Neural cell (in vitro differentiated cells): ENCODE results near the gene SPOCK1. TPM values are rescaled to one million over a fixed set of nuclear protein-coding genes. Genes with fewer than 3 reads are reported as not detected.

ENCODE experiments used
- H2AFZ ChIP-seq: fragments of 200-600, 300-800 bp; sonication (generic), shearing (Covaris generic); 2 replicates; pipeline ENCODE4 v1.6.0; 2014; ENCODE audit warnings: low read depth, mild to moderate bottlenecking, antibody characterized with exemption, low read length, moderate library complexity
- H3F3A ChIP-seq: fragments of 200-600 bp; shearing (Covaris generic); 2 replicates; pipeline ENCODE4 v1.6.1; 2016; ENCODE audit warnings: mild to moderate bottlenecking, moderate library complexity, mixed read lengths, antibody characterized with exemption, low read length; ENCODE audit not compliant: insufficient read depth, poor library complexity, severe bottlenecking
- H3K27ac ChIP-seq: fragments of 200-600, 300-800 bp; sonication (generic), shearing (Covaris generic); 2 replicates; pipeline ENCODE4 v1.5.1; 2014; ENCODE audit warnings: mild to moderate bottlenecking, low read length, moderate library complexity
- H3K27me3 ChIP-seq: fragments of 300-800, 200-600 bp; sonication (generic), shearing (Covaris generic); 2 replicates; pipeline ENCODE4 v1.6.0; 2014; ENCODE audit warnings: mild to moderate bottlenecking, low read depth, low read length, moderate library complexity; ENCODE audit not compliant: insufficient read depth
- H3K36me3 ChIP-seq: fragments of 300-800, 200-600 bp; sonication (generic), shearing (Covaris generic); 2 replicates; pipeline ENCODE4 v1.5.1; 2014; ENCODE audit warnings: mild to moderate bottlenecking, antibody characterized with exemption, low read length, moderate library complexity; ENCODE audit not compliant: insufficient read depth
- H3K4me2 ChIP-seq: fragments of 300-800, 200-600 bp; sonication (generic), shearing (Covaris generic); 2 replicates; pipeline ENCODE4 v1.6.0; 2014; ENCODE audit warnings: mild to moderate bottlenecking, low read length
- H3K4me3 ChIP-seq: fragments of 300-800, 200-600 bp; sonication (generic), shearing (Covaris generic); 2 replicates; pipeline ENCODE4 v1.5.1; 2014; ENCODE audit warnings: mild to moderate bottlenecking, low read length, moderate library complexity
- H3K79me2 ChIP-seq: fragments of 200-600 bp; shearing (Covaris generic); replicated peaks from 2 replicates; pipeline ENCODE4 v1.6.0; 2014; ENCODE audit warnings: mild to moderate bottlenecking, low read length, moderate library complexity; ENCODE audit not compliant: insufficient read depth
- H3K9ac ChIP-seq: fragments of 300-800, 200-600 bp; sonication (generic), shearing (Covaris generic); 2 replicates; pipeline ENCODE4 v1.6.1; 2016; ENCODE audit warnings: mild to moderate bottlenecking, low read length, mixed read lengths
- H3K9me2 ChIP-seq: fragments of 200-600 bp; shearing (Covaris generic); 2 replicates; pipeline ENCODE4 v1.6.1; 2016; ENCODE audit warnings: mild to moderate bottlenecking, low read length, mixed read lengths; ENCODE audit not compliant: insufficient read depth
- H3K9me3 ChIP-seq: fragments of 200-600, 300-800 bp; sonication (generic), shearing (Covaris generic); 2 replicates; pipeline ENCODE4 v1.6.1; 2016; ENCODE audit warnings: mild to moderate bottlenecking, mixed run types, low read length, moderate library complexity, mixed read lengths
- H4K20me1 ChIP-seq: fragments of 200-600 bp; shearing (Covaris generic); 2 replicates; pipeline ENCODE4 v1.6.1; 2016; ENCODE audit warnings: mild to moderate bottlenecking, mixed run types; ENCODE audit not compliant: insufficient read depth
- EP300 ChIP-seq: fragments of 450-650 bp; conservative IDR thresholded peaks from 2 replicates; pipeline ENCODE4 v1.6.1; 2014; ENCODE audit warnings: antibody characterized with exemption, mild to moderate bottlenecking, moderate library complexity; ENCODE audit not compliant: poor library complexity, severe bottlenecking
- EZH2 ChIP-seq: fragments of 200-600, 300-800 bp; shearing (Covaris generic), sonication (generic); IDR thresholded peaks from 2 replicates; pipeline ENCODE4 v1.6.1; 2014; ENCODE audit warnings: antibody characterized with exemption, low read length, borderline replicate concordance, mild to moderate bottlenecking; ENCODE audit not compliant: insufficient read depth, poor library complexity, severe bottlenecking
- MXI1 ChIP-seq: fragments of 450-650 bp; conservative IDR thresholded peaks from 2 replicates; pipeline ENCODE4 v1.6.1; 2014; ENCODE audit warnings: antibody characterized with exemption, mild to moderate bottlenecking; ENCODE audit not compliant: poor library complexity, severe bottlenecking
- POLR2AphosphoS5 ChIP-seq: IDR thresholded peaks from 2 replicates; pipeline ENCODE4 v1.6.1; 2012
- RAD21 ChIP-seq: fragments of 450-650 bp; conservative IDR thresholded peaks from 2 replicates; pipeline ENCODE4 v1.6.1; 2014; ENCODE audit warnings: antibody characterized with exemption, mild to moderate bottlenecking, moderate library complexity
- SMC3 ChIP-seq: fragments of 450-650 bp; conservative IDR thresholded peaks from 2 replicates; pipeline ENCODE4 v1.6.1; 2014; ENCODE audit warnings: antibody characterized with exemption, mild to moderate bottlenecking, moderate library complexity; ENCODE audit not compliant: poor library complexity
- TAF1 ChIP-seq: IDR thresholded peaks from 2 replicates; pipeline ENCODE4 v1.6.1; 2012; ENCODE audit warnings: low read depth
- polyA plus RNA-seq: library from polyadenylated mRNA; depleted of rRNA; stranded (reverse); fragments of >200 nt; gene quantifications from 2 replicates; pipeline ENCODE4 v1.2.3, GENCODE V29; 2014
- TF ChIP-seq, protein P1 (sequence below): IDR thresholded peaks from 2 replicates; pipeline ENCODE4 v1.6.1; 2012; ENCODE audit warnings: borderline replicate concordance
- TF ChIP-seq, protein P2 (sequence below): fragments of 450-650 bp; IDR thresholded peaks from 2 replicates; pipeline ENCODE4 v1.5.1; 2014; ENCODE audit warnings: antibody characterized with exemption, mild to moderate bottlenecking, moderate library complexity; ENCODE audit not compliant: poor library complexity, severe bottlenecking

Gene SPOCK1
- polyA plus RNA-seq, 1 donor from 2014 or later = 33.6 TPM

DNA sequence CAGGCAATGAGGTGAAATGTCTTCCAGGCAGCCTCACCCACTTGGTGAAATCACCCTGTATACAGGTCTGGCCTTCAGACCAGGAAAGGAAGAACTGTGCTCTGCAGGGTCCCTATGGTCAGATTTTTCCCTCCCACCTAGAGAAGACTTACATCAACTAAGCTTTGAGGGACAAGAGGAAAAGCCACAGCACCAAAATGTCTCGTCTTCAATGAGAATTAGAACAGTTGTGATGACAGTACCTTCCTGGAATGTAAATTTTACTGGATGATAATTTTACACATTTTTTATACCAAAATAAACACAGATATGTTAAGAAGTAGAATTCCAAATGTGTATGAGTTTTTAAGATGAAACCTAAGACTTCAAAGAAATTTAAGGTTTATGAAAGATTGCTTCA lies 283.9 kb downstream of the SPOCK1 start:
- H3K4me3 ChIP-seq = no peak overlapping the region
- no peaks in the 10 kb centered on the region for H3F3A ChIP-seq
- H3K27ac ChIP-seq = no peak overlapping the region
- no peaks in the 10 kb centered on the region for H3K9me3 ChIP-seq
- no peaks in the 10 kb centered on the region for H3K79me2 ChIP-seq
- no peaks in the 10 kb centered on the region for H3K9me2 ChIP-seq
- no peak overlapping the region for H3K9ac ChIP-seq
- H4K20me1 ChIP-seq = no peaks in the 10 kb centered on the region
- no peaks in the 10 kb centered on the region for H3K27me3 ChIP-seq
- H3K4me2 ChIP-seq = no peak overlapping the region
- no peak overlapping the region for H2AFZ ChIP-seq
- H3K36me3 ChIP-seq = no peaks in the 10 kb centered on the region
- TF ChIP-seq, protein P1, sequence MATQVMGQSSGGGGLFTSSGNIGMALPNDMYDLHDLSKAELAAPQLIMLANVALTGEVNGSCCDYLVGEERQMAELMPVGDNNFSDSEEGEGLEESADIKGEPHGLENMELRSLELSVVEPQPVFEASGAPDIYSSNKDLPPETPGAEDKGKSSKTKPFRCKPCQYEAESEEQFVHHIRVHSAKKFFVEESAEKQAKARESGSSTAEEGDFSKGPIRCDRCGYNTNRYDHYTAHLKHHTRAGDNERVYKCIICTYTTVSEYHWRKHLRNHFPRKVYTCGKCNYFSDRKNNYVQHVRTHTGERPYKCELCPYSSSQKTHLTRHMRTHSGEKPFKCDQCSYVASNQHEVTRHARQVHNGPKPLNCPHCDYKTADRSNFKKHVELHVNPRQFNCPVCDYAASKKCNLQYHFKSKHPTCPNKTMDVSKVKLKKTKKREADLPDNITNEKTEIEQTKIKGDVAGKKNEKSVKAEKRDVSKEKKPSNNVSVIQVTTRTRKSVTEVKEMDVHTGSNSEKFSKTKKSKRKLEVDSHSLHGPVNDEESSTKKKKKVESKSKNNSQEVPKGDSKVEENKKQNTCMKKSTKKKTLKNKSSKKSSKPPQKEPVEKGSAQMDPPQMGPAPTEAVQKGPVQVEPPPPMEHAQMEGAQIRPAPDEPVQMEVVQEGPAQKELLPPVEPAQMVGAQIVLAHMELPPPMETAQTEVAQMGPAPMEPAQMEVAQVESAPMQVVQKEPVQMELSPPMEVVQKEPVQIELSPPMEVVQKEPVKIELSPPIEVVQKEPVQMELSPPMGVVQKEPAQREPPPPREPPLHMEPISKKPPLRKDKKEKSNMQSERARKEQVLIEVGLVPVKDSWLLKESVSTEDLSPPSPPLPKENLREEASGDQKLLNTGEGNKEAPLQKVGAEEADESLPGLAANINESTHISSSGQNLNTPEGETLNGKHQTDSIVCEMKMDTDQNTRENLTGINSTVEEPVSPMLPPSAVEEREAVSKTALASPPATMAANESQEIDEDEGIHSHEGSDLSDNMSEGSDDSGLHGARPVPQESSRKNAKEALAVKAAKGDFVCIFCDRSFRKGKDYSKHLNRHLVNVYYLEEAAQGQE = no peak
- TF ChIP-seq EZH2 = no peak
- no peak for TF ChIP-seq TAF1
- TF ChIP-seq MXI1 = no peak
- no peak for TF ChIP-seq RAD21
- TF ChIP-seq, protein P2, sequence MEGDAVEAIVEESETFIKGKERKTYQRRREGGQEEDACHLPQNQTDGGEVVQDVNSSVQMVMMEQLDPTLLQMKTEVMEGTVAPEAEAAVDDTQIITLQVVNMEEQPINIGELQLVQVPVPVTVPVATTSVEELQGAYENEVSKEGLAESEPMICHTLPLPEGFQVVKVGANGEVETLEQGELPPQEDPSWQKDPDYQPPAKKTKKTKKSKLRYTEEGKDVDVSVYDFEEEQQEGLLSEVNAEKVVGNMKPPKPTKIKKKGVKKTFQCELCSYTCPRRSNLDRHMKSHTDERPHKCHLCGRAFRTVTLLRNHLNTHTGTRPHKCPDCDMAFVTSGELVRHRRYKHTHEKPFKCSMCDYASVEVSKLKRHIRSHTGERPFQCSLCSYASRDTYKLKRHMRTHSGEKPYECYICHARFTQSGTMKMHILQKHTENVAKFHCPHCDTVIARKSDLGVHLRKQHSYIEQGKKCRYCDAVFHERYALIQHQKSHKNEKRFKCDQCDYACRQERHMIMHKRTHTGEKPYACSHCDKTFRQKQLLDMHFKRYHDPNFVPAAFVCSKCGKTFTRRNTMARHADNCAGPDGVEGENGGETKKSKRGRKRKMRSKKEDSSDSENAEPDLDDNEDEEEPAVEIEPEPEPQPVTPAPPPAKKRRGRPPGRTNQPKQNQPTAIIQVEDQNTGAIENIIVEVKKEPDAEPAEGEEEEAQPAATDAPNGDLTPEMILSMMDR = no peak
- TF ChIP-seq POLR2AphosphoS5 = no peak
- no peak for TF ChIP-seq SMC3
- TF ChIP-seq EP300 = no peak

DNA sequence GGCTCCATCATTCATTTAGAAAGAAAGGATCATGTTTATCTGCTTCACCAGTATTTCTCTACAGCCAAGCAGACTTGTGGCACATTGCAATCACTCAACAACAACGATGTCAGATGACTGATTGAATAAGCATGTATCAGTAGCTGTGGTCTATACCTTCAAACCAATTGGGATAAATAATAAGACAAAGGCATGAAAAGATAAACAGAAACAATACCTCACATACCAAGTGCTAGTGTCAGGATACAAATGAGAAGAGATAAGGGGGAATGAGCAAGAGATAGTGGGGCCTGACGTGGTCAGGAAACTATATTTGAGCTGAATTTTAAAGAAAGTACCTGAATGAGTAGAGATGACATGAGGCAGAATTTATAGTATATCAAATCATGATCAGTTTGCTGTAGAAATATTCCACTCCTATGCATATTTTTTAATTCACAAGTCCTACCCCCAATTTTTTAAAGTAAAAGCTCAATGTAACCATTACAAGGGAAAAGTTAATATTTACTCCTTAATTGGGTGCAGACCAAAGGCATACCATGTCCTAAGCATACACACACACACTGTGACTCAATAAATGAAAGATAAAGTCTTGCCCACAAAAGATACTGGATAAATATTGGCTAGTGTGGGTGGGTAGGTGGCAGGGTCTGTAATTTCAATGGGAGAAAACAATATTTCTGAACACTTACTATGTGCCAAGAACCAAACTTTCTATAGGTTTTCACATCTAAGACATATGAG lies 284.5 kb downstream of the SPOCK1 start:
- Histone ChIP-seq H3K79me2 (no peaks in the 10 kb centered on the region), H3K27me3 (no peaks in the 10 kb centered on the region), H3K4me3 (no peak overlapping the region), H3K9me2 (no peaks in the 10 kb centered on the region), H3K27ac (no peak overlapping the region), H3K9me3 (no peaks in the 10 kb centered on the region), H3K9ac (no peak overlapping the region), H2AFZ (no peak overlapping the region), H4K20me1 (no peaks in the 10 kb centered on the region), H3K4me2 (no peak overlapping the region), H3F3A (no peaks in the 10 kb centered on the region), H3K36me3 (no peaks in the 10 kb centered on the region)
- TF ChIP-seq, protein P2 = no peak
- TF ChIP-seq SMC3 (no peak), RAD21 (no peak), MXI1 (no peak)
